GM23248 (cell line): ENCODE data around the gene KCNH5.

Experiments used
- EZH2 ChIP-seq: fragments of 200-600 bp; sonication (generic); IDR thresholded peaks from 2 replicates; pipeline ENCODE4 v1.6.1; 2018; ENCODE audit warnings: antibody characterized with exemption, mild to moderate bottlenecking; ENCODE audit not compliant: insufficient read depth, poor library complexity, severe bottlenecking
- EZH2phosphoT487 ChIP-seq: fragments of 200-600 bp; sonication (generic); IDR thresholded peaks from 2 replicates; pipeline ENCODE4 v1.6.1; 2018; ENCODE audit warnings: antibody characterized with exemption, moderate library complexity, mild to moderate bottlenecking, low read depth; ENCODE audit not compliant: insufficient read depth

- TF ChIP-seq EZH2phosphoT487 (no peak), EZH2 (no peak)
Measured at GRCh38 chr14:62657376-62657775, 387.9 kb downstream of the KCNH5 start.
